Transverse colon (tissue), 4 donors: ENCODE data around the gene SIRT5. TPM values are rescaled to one million over a fixed set of nuclear protein-coding genes. Genes with fewer than 3 reads are reported as not detected.

ENCODE experiments used
- DNase-seq: peaks from one replicate; pipeline ENCODE4 v3.0.0-alpha.2; 2019
- H3K27ac ChIP-seq, 4 donors: fragments of 200-600 bp; sonication (generic); 2 replicates each; pipeline ENCODE4 v1.5.1; 2016 to 2018; ENCODE audit warnings: inconsistent platforms in 4 of 4
- H3K27me3 ChIP-seq: fragments of 200-600 bp; sonication (generic); 2 replicates; pipeline ENCODE4 v1.5.1; 2017; ENCODE audit warnings: inconsistent platforms
- H3K36me3 ChIP-seq, 4 donors: fragments of 200-600 bp; sonication (generic); 2 replicates each; pipeline ENCODE4 v1.5.1; 2017 to 2019; ENCODE audit warnings: inconsistent platforms in 4 of 4
- H3K4me1 ChIP-seq, 4 donors: fragments of 200-600 bp; sonication (generic); 2 replicates each; pipeline ENCODE4 v1.5.1; 2017 to 2020; ENCODE audit warnings: inconsistent platforms in 4 of 4
- H3K4me3 ChIP-seq, 4 donors: fragments of 200-600 bp; sonication (generic); 1 replicate in 1 of 4; 2 replicates in 3 of 4; pipeline versions ENCODE4 v1.5.1 to v1.6.1; 2017 to 2019; ENCODE audit warnings: inconsistent platforms in 4 of 4
- H3K9me3 ChIP-seq, 2 donors: fragments of 200-600 bp; sonication (generic); 2 replicates each; pipeline ENCODE4 v1.5.1; 2017 to 2019; ENCODE audit warnings: inconsistent platforms in 2 of 2
- EP300 ChIP-seq: sonication (generic); formaldehyde crosslinking; IDR thresholded peaks from one replicate; pipeline ENCODE4 v1.6.1; 2017; ENCODE audit warnings: antibody characterized with exemption, low read depth
- POLR2A ChIP-seq: fragments of 450-650 bp; IDR thresholded peaks from one replicate; pipeline ENCODE4 v1.6.1; 2016; ENCODE audit warnings: antibody characterized with exemption, mild to moderate bottlenecking, moderate library complexity
- POLR2AphosphoS5 ChIP-seq, 3 donors: sonication (generic); formaldehyde crosslinking; IDR thresholded peaks; one replicate each; pipeline ENCODE4 v1.6.1; 2016; ENCODE audit warnings: antibody characterized with exemption in 3 of 3
- WGBS, 2 donors: methylation state at CpG; one replicate each; pipeline ENCODE4 v1.1.5; 2018; ENCODE audit warnings: low coverage in 1 of 2; 5-methylcytosine and 5-hydroxymethylcytosine counted together
- in situ Hi-C, 4 donors: fragments of 200-750 bp; cut with MboI; loops; one replicate each; pipeline versions ENCODE4 v1.15.0 to v1.15.1; 2017; ENCODE audit warnings: low sequenced_read_pairs in 3 of 4, low pct_ligation_motif_present in 1 of 4, low pct_unique_long_range_greater_than_20kb in 1 of 4
- intact Hi-C: fragments of 100-400 bp; cut with DNase I; formaldehyde crosslinking; loops from one replicate; pipeline ENCODE4 v1.15.1; 2023; ENCODE audit warnings: low total_unique reads
- total RNA-seq, 4 donors: library from RNA; depleted of rRNA; stranded (reverse); fragments of >200 nt; gene quantifications; one replicate each; pipeline ENCODE4 v1.1.0, GENCODE V29; 2016
- TF ChIP-seq, protein P1 (sequence below), 5 experiments: fragments of 200-600 bp in 3 of 5; fragments of 450-650 bp in 2 of 5; sonication (generic) in 3 of 5; IDR thresholded peaks; 1 replicate in 2 of 5; 2 replicates in 3 of 5; pipeline ENCODE4 v1.5.1; 2016 to 2017; ENCODE audit warnings: antibody characterized with exemption in 5 of 5, inconsistent platforms in 3 of 5, mild to moderate bottlenecking in 2 of 5, moderate library complexity in 1 of 5

Gene SIRT5
- total RNA-seq, 4 donors from 2014 or later = 10.1 to 21.0 (median 13.9) TPM

DNA sequence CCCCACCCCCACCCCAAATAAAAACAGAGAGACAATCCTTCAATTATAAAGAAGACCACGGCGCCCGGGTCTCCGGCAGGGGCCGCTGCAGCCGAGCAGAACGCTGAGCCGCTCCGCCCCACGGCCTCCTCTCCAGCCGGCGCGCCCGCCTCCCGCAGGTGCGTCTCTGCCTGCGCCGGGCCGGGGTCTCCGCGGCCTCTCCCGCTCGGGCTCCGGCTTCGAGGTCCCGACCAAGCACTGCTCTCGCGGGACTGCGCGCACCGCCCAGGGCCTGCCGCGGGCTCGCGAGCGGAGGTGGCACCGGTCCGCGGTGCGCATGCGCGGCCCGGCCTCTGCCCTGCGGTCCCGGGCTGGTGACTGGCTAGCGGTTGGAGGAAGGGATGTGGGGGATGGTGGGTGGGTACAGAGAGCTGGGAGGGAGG lies 241 bp upstream of the SIRT5 start:
- 0% methylated on average over 8 of the region's 46 CpGs; no CpG with 5 or more reads in 1 of the 2 donors for WGBS, 2 donors
- intact Hi-C loops = no loop called here

DNA sequence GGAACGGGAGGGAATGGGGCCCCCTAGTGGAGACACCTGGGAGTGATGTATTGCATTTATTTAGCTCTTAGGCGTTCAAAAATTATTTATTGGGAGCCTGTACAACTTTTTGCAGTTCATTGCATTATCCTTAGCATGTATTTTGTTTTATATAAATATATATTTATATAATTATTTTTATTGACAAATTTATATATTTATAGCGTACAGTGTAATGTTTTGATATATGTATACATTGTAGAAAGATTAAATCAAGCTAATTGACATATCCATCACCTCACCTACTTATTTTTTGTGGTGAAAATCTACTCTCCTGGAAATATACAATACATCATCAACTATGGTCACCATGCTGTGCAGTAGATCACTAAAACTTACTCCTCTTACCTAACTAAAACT lies 975 bp downstream of the SIRT5 start:
- H3K36me3 ChIP-seq = peaks cover 0 to 10% (median 3%) of the 10 kb centered on the region in 4 donors
- H3K27me3 ChIP-seq = no peaks in the 10 kb centered on the region
- WGBS, 2 donors = 23 to 26% methylated on average over 3 of the region's 3 CpGs
- peak overlapping the region; percentile 96 to 100 (median 98) for H3K27ac ChIP-seq
- intact Hi-C loops (no loop called here), in situ Hi-C loops (loop anchor here in 1 of 4 donors (25.0 kb wide), 1 partner anchor 388 kb away; no protein-coding TSS in a partner anchor)
- peaks cover 0 to 19% (median 7%) of the 10 kb centered on the region in 4 donors for H3K4me1 ChIP-seq
- H3K9me3 ChIP-seq = no peaks in the 10 kb centered on the region
- peak overlapping the region in 3 of 4 donors; percentile 73 to 84 (median 78) for H3K4me3 ChIP-seq
- TF ChIP-seq, protein P1, sequence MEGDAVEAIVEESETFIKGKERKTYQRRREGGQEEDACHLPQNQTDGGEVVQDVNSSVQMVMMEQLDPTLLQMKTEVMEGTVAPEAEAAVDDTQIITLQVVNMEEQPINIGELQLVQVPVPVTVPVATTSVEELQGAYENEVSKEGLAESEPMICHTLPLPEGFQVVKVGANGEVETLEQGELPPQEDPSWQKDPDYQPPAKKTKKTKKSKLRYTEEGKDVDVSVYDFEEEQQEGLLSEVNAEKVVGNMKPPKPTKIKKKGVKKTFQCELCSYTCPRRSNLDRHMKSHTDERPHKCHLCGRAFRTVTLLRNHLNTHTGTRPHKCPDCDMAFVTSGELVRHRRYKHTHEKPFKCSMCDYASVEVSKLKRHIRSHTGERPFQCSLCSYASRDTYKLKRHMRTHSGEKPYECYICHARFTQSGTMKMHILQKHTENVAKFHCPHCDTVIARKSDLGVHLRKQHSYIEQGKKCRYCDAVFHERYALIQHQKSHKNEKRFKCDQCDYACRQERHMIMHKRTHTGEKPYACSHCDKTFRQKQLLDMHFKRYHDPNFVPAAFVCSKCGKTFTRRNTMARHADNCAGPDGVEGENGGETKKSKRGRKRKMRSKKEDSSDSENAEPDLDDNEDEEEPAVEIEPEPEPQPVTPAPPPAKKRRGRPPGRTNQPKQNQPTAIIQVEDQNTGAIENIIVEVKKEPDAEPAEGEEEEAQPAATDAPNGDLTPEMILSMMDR (IDR thresholded peaks at IDR 0.05) = peak; percentile 80 to 95 (median 91)
- TF ChIP-seq POLR2AphosphoS5 (IDR thresholded peaks at IDR 0.05) (no peak), POLR2A (no peak)
- no peak for DNase-seq

More for the DNA sequence above, 241 bp upstream of the SIRT5 start:
- Histone ChIP-seq H3K27ac (peak overlapping the region; percentile 96 to 100 (median 98)), H3K27me3 (peaks cover 4% of the 10 kb centered on the region), H3K36me3 (no peaks in the 10 kb centered on the region), H3K9me3 (no peaks in the 10 kb centered on the region), H3K4me3 (peak overlapping the region; percentile 46 to 84 (median 76)), H3K4me1 (peaks cover 0 to 19% (median 7%) of the 10 kb centered on the region in 4 donors)
- in situ Hi-C loops = no loop called here
- peak; percentile 94 for DNase-seq
- TF ChIP-seq, protein P1 (IDR thresholded peaks at IDR 0.05) = peak in 4 of 5 experiments; percentile 34 to 65 (median 50)
- no peak for TF ChIP-seq POLR2A
- TF ChIP-seq POLR2AphosphoS5 (IDR thresholded peaks at IDR 0.05) = peak in 2 of 3 donors; percentile 61 to 87
- no peak for TF ChIP-seq EP300

DNA sequence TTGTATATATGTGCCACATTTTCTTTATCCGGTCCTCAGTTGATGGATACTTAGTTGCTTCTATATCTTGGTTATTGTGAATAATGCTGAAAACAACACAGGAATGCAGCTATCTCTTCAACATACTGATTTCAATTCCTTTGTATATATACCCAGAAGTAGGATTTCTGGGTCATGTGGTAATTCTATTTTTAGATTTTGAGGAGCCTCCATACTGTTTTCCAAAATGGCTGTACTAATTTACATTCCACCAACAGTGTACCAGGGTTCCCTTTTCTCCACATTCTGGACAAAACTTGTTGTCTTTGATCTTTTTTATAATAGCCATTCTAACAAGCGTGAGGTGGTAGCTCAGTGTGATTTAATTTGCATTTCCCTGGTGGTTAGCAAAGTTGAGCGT lies 1.6 kb downstream of the SIRT5 start:
- intact Hi-C loops (no loop called here), in situ Hi-C loops (loop anchor here in 1 of 4 donors (25.0 kb wide), 1 partner anchor 389 kb away; no protein-coding TSS in a partner anchor)
- peaks cover 0 to 19% (median 7%) of the 10 kb centered on the region in 4 donors for H3K4me1 ChIP-seq
- no peak for TF ChIP-seq EP300
- TF ChIP-seq, protein P1 (IDR thresholded peaks at IDR 0.05) = no peak
- TF ChIP-seq POLR2AphosphoS5 (IDR thresholded peaks at IDR 0.05) = no peak
- TF ChIP-seq POLR2A = no peak
- H3K27me3 ChIP-seq = no peaks in the 10 kb centered on the region
- H3K9me3 ChIP-seq = no peaks in the 10 kb centered on the region
- WGBS, 2 donors = 59 to 88% methylated on average over 3 of the region's 3 CpGs
- peaks cover 0 to 10% (median 3%) of the 10 kb centered on the region in 4 donors for H3K36me3 ChIP-seq
- DNase-seq = no peak
- H3K27ac ChIP-seq = peak overlapping the region in 1 of 4 donors; percentile 96
- no peak overlapping the region for H3K4me3 ChIP-seq

DNA sequence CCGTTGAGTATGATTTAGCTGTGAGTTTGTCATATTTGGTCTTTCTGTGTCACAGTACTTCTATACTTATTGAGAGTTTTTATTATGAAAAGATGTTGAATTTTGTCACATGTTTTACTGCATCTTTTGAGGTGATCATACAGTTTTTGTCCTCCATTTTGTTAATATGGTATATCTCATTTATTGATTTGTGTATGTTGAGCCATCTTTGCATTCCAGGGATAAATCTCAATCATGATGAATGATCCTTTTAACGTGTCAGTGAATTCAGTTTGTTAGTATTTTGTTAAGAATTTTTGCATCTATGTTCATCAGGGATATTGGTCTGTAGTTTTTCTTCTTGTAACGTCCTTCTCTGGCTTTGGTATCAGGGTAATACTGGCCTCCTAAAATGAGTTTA lies 3.5 kb downstream of the SIRT5 start:
- H3K36me3 ChIP-seq = peaks cover 0 to 10% (median 3%) of the 10 kb centered on the region in 4 donors
- peaks cover 0 to 19% (median 7%) of the 10 kb centered on the region in 4 donors for H3K4me1 ChIP-seq
- no peak for DNase-seq
- TF ChIP-seq POLR2AphosphoS5 (IDR thresholded peaks at IDR 0.05) = no peak
- no peak for TF ChIP-seq POLR2A
- TF ChIP-seq, protein P1 (IDR thresholded peaks at IDR 0.05) = no peak
- no peak for TF ChIP-seq EP300
- H3K27ac ChIP-seq = no peak overlapping the region
- no peaks in the 10 kb centered on the region for H3K27me3 ChIP-seq
- no peaks in the 10 kb centered on the region for H3K9me3 ChIP-seq
- in situ Hi-C loops (loop anchor here in 1 of 4 donors (25.0 kb wide), 1 partner anchor 391 kb away; no protein-coding TSS in a partner anchor), intact Hi-C loops (no loop called here)
- 92 to 98% methylated on average over 3 of the region's 3 CpGs for WGBS, 2 donors
- no peak overlapping the region for H3K4me3 ChIP-seq
